H1 (cell line): ENCODE measurements around the gene KRT81. TPM values are rescaled to one million over a fixed set of nuclear protein-coding genes. Genes with fewer than 3 reads are reported as not detected.

Experiments
- CTCF ChIA-PET: fragments of 300-600 bp; sonication (Branson Sonifier 250); formaldehyde crosslinking; loops from one replicate; lab custom pipeline; 2021; ENCODE audit not compliant: partially characterized antibody; lab: Charles Lee
- POLR2A ChIA-PET: fragments of 300-600 bp; sonication (Branson Sonifier 250); formaldehyde crosslinking; loops from one replicate; lab custom pipeline; 2021; ENCODE audit warnings: inconsistent platforms; ENCODE audit not compliant: partially characterized antibody; lab: Charles Lee
- DNase-seq, 2 experiments: peaks; one replicate each; pipeline versions ENCODE4 v3.0.0 to v3.0.0-alpha.2; 2010 to 2022; ENCODE audit warnings: low spot score in 2 of 2, low read depth in 1 of 2, mixed read lengths in 1 of 2
- FAIRE-seq: peaks from 2 replicates; lab custom pipeline; 2011; peaks lifted over from hg19 to GRCh38; lab: Jason Lieb, UNC
- H2AFZ ChIP-seq: 2 replicates; pipeline ENCODE4 v1.8.1; 2012; ENCODE audit warnings: low read length, inconsistent platforms
- H2AK5ac ChIP-seq: 2 replicates; pipeline ENCODE4 v1.6.1; 2013; ENCODE audit warnings: low read depth, low read length
- H2BK120ac ChIP-seq: replicated peaks from 2 replicates; pipeline ENCODE3; 2013; ENCODE audit warnings: low read depth, low read length, inconsistent platforms
- H2BK12ac ChIP-seq: 2 replicates; pipeline ENCODE4 v1.6.1; 2013; ENCODE audit warnings: low read depth, low read length
- H2BK15ac ChIP-seq: 2 replicates; pipeline ENCODE4 v1.6.1; 2013; ENCODE audit warnings: low read length
- H2BK20ac ChIP-seq: 2 replicates; pipeline ENCODE4 v1.6.1; 2013; ENCODE audit warnings: low read length
- H2BK5ac ChIP-seq: 2 replicates; pipeline ENCODE4 v1.6.1; 2013; ENCODE audit warnings: low read depth, low read length
- H3K14ac ChIP-seq: 2 replicates; pipeline ENCODE4 v1.6.1; 2013; ENCODE audit warnings: inconsistent platforms; ENCODE audit not compliant: insufficient read length
- H3K18ac ChIP-seq: 2 replicates; pipeline ENCODE4 v1.6.1; 2013; ENCODE audit warnings: low read length; ENCODE audit errors: extremely low read depth
- H3K23ac ChIP-seq: 2 replicates; pipeline ENCODE4 v1.6.1; 2013; ENCODE audit warnings: inconsistent platforms; ENCODE audit not compliant: insufficient read length
- H3K23me2 ChIP-seq: 2 replicates; pipeline ENCODE4 v1.6.1; 2013; ENCODE audit warnings: low read depth, low read length
- H3K27ac ChIP-seq: 2 replicates; pipeline ENCODE4 v1.6.1; 2011; ENCODE audit warnings: low read depth, low read length, inconsistent platforms
- H3K27me3 ChIP-seq, 4 experiments: replicated peaks in 1 of 4; 1 replicate in 1 of 4; 2 replicates in 3 of 4; pipeline versions ENCODE4 v1.6.1 to v1.8.1; 2011 to 2013; ENCODE audit warnings: low read length in 3 of 4, mild to moderate bottlenecking in 3 of 4, inconsistent platforms in 2 of 4, mixed read lengths in 2 of 4, moderate library complexity in 1 of 4; ENCODE audit not compliant: control insufficient read depth in 3 of 4, insufficient read depth in 3 of 4; ENCODE audit errors: extremely low read depth in 1 of 4
- H3K36me3 ChIP-seq, 4 experiments: 2 replicates each; pipeline versions ENCODE4 v1.6.1 to v1.8.1; 2011 to 2013; ENCODE audit warnings: mild to moderate bottlenecking in 4 of 4, low read length in 3 of 4, moderate library complexity in 2 of 4, control low read depth in 1 of 4, inconsistent platforms in 1 of 4; ENCODE audit not compliant: insufficient read depth in 4 of 4, control insufficient read depth in 2 of 4
- H3K4ac ChIP-seq: replicated peaks from 2 replicates; pipeline ENCODE3; 2013; ENCODE audit warnings: low read length, low read depth, mixed read lengths, inconsistent platforms; ENCODE audit not compliant: insufficient read length
- H3K4me1 ChIP-seq, 4 experiments: replicated peaks in 1 of 4; 1 replicate in 1 of 4; 2 replicates in 3 of 4; pipeline versions ENCODE4 v1.6.1 to v1.8.1; 2011 to 2013; ENCODE audit warnings: low read length in 3 of 4, inconsistent platforms in 2 of 4, mixed read lengths in 1 of 4; ENCODE audit not compliant: insufficient read depth in 4 of 4, control insufficient read depth in 3 of 4
- H3K4me2 ChIP-seq, 2 experiments: 2 replicates each; pipeline versions ENCODE4 v1.6.1 to v1.8.1; 2011 to 2013; ENCODE audit warnings: low read depth in 2 of 2, low read length in 2 of 2, control low read depth in 1 of 2, inconsistent platforms in 1 of 2, mild to moderate bottlenecking in 1 of 2; ENCODE audit not compliant: insufficient read depth in 1 of 2
- H3K4me3 ChIP-seq, 4 experiments: fragments of 200-600, 300-600 bp in 1 of 4; sonication (generic), shearing (Covaris generic), sonication (Bioruptor Twin) in 1 of 4; 2 replicates each; pipeline versions ENCODE4 v1.5.1 to v1.8.1; 2011 to 2016; ENCODE audit warnings: low read length in 4 of 4, low read depth in 3 of 4, control low read depth in 2 of 4, inconsistent platforms in 2 of 4, mild to moderate bottlenecking in 2 of 4, mixed read lengths in 1 of 4, moderate library complexity in 1 of 4; ENCODE audit not compliant: insufficient read depth in 2 of 4; ENCODE audit errors: extremely low read depth in 1 of 4
- H3K56ac ChIP-seq: replicated peaks from 2 replicates; pipeline ENCODE3; 2013; ENCODE audit warnings: low read depth, mild to moderate bottlenecking, mixed read lengths, low read length, inconsistent platforms; ENCODE audit not compliant: insufficient read length
- H3K79me1 ChIP-seq: 2 replicates; pipeline ENCODE4 v1.6.1; 2013; ENCODE audit warnings: low read depth, low read length, control low read depth
- H3K79me2 ChIP-seq, 2 experiments: 2 replicates each; pipeline versions ENCODE4 v1.6.1 to v1.8.1; 2012 to 2013; ENCODE audit warnings: low read length in 2 of 2, mild to moderate bottlenecking in 2 of 2, inconsistent platforms in 1 of 2; ENCODE audit not compliant: insufficient read depth in 2 of 2, control insufficient read depth in 1 of 2
- H3K9ac ChIP-seq, 4 experiments: replicated peaks in 1 of 4; 1 replicate in 1 of 4; 2 replicates in 3 of 4; pipeline versions ENCODE4 v1.6.1 to v1.8.1; 2011 to 2013; ENCODE audit warnings: low read depth in 3 of 4, low read length in 3 of 4, control low read depth in 2 of 4, mild to moderate bottlenecking in 2 of 4, moderate library complexity in 2 of 4, inconsistent platforms in 1 of 4; ENCODE audit errors: extremely low read depth in 1 of 4
- H3K9me3 ChIP-seq, 2 experiments: 2 replicates each; pipeline versions ENCODE4 v1.6.1 to v1.8.1; 2012 to 2013; ENCODE audit warnings: mild to moderate bottlenecking in 2 of 2, moderate library complexity in 2 of 2, control low read depth in 1 of 2, inconsistent platforms in 1 of 2, low read depth in 1 of 2, low read length in 1 of 2, mixed read lengths in 1 of 2; ENCODE audit not compliant: insufficient read depth in 2 of 2
- H4K20me1 ChIP-seq, 2 experiments: replicated peaks in 1 of 2; 2 replicates each; pipeline versions ENCODE3 to v1.8.1; 2011 to 2013; ENCODE audit warnings: inconsistent platforms in 2 of 2, low read length in 2 of 2, mild to moderate bottlenecking in 1 of 2; ENCODE audit not compliant: insufficient read depth in 2 of 2, control insufficient read depth in 1 of 2
- H4K5ac ChIP-seq: 2 replicates; pipeline ENCODE4 v1.6.1; 2013; ENCODE audit warnings: low read length, low read depth, mixed read lengths, inconsistent platforms; ENCODE audit not compliant: insufficient read length
- H4K8ac ChIP-seq: 2 replicates; pipeline ENCODE4 v1.8.0; 2013; ENCODE audit warnings: mild to moderate bottlenecking, moderate library complexity, low read length, inconsistent platforms; ENCODE audit not compliant: insufficient read depth; ENCODE audit errors: extremely low read depth
- H4K91ac ChIP-seq: replicated peaks from 2 replicates; pipeline ENCODE3; 2013; ENCODE audit warnings: low read length, mixed read lengths, inconsistent platforms; ENCODE audit not compliant: insufficient read length
- ASH2L ChIP-seq: fragments of 200-600, 300-600 bp; sonication (generic); IDR thresholded peaks from one replicate; pipeline ENCODE4 v1.7.1; 2017; ENCODE audit warnings: low read length
- CHD1 ChIP-seq: IDR thresholded peaks from 2 replicates; pipeline ENCODE4 v1.6.1; 2012; ENCODE audit warnings: low read depth, low read length, improper control_type of control experiment
- EGR1 ChIP-seq: IDR thresholded peaks from 2 replicates; pipeline ENCODE4 v1.6.1; 2011; ENCODE audit warnings: low read depth, low read length, borderline replicate concordance
- GABPA ChIP-seq: IDR thresholded peaks from 2 replicates; pipeline ENCODE4 v1.6.1; 2011; ENCODE audit warnings: mild to moderate bottlenecking, low read length, moderate library complexity, borderline replicate concordance; ENCODE audit not compliant: insufficient read depth
- KDM4A ChIP-seq: IDR thresholded peaks from one replicate; pipeline ENCODE4 v1.7.1; 2012; ENCODE audit warnings: low read depth, mild to moderate bottlenecking, moderate library complexity, low read length, inconsistent platforms; ENCODE audit not compliant: severe bottlenecking
- KDM5A ChIP-seq: fragments of 200-600 bp; IDR thresholded peaks from 2 replicates; pipeline ENCODE4 v1.7.1; 2012; ENCODE audit warnings: mild to moderate bottlenecking, low read length, inconsistent platforms, mixed read lengths
- MAFK ChIP-seq: IDR thresholded peaks from 2 replicates; pipeline ENCODE4 v1.6.1; 2012; ENCODE audit warnings: low read depth, mild to moderate bottlenecking, improper control_type of control experiment, low read length
- NRF1 ChIP-seq: IDR thresholded peaks from 2 replicates; pipeline ENCODE4 v1.6.1; 2011; ENCODE audit warnings: mild to moderate bottlenecking, low read depth, low read length, improper control_type of control experiment
- POU5F1 ChIP-seq: IDR thresholded peaks from 2 replicates; pipeline ENCODE4 v1.6.1; 2011; ENCODE audit warnings: low read depth, mild to moderate bottlenecking, low read length, moderate library complexity
- RFX5 ChIP-seq: IDR thresholded peaks from 2 replicates; pipeline ENCODE4 v1.6.1; 2011; ENCODE audit warnings: low read depth, low read length, improper control_type of control experiment, borderline replicate concordance
- SAP30 ChIP-seq: fragments of 300-600 bp; sonication (generic); IDR thresholded peaks from 2 replicates; pipeline ENCODE4 v1.7.1; 2012; ENCODE audit warnings: low read length, moderate library complexity, mild to moderate bottlenecking, inconsistent platforms; ENCODE audit not compliant: insufficient read depth, insufficient replicate concordance
- SRF ChIP-seq: IDR thresholded peaks from 2 replicates; pipeline ENCODE4 v1.6.1; 2011; ENCODE audit warnings: mild to moderate bottlenecking, low read depth, low read length, moderate library complexity
- TCF12 ChIP-seq: IDR thresholded peaks from 2 replicates; pipeline ENCODE4 v1.6.1; 2011; ENCODE audit warnings: low read depth, mild to moderate bottlenecking, low read length
- TEAD4 ChIP-seq: IDR thresholded peaks from 2 replicates; pipeline ENCODE4 v1.6.1; 2012; ENCODE audit warnings: low read depth, low read length, inconsistent platforms, mixed read lengths
- WGBS, 2 experiments: shearing (Covaris generic) in 1 of 2; methylation state at CpG; one replicate each; pipeline versions ENCODE4 v1.1.6 to v1.1.7; 2013 to 2015; ENCODE audit warnings: low lambda C conversion rate in 2 of 2, mixed read lengths in 2 of 2, inconsistent platforms in 1 of 2, low coverage in 1 of 2, missing lambda C conversion rate in 1 of 2; ENCODE audit not compliant: insufficient replicate concordance in 2 of 2, insufficient coverage in 1 of 2, insufficient read length in 1 of 2; ENCODE audit errors: extremely low coverage in 1 of 2, missing lambda C conversion rate in 1 of 2; 5-methylcytosine and 5-hydroxymethylcytosine counted together
- polyA plus RNA-seq, 7 experiments: library from polyadenylated mRNA; depleted of rRNA in 3 of 7; stranded (reverse) in 5 of 7; unstranded in 2 of 7; fragments of >200 nt in 5 of 7; fragments of 200-250 nt in 2 of 7; gene quantifications; 1 replicate in 5 of 7; 2 replicates in 1 of 7; 4 replicates in 1 of 7; pipeline versions ENCODE4 v1.2.1 to v1.2.3, GENCODE V29; 2011 to 2013; ENCODE audit warnings: missing spikeins in 2 of 7, mixed read lengths in 2 of 7
- total RNA-seq: library from RNA; stranded (reverse); fragmentation: NEBNext Ultra II Directional; extraction: Animal tissue kit (Norgen Biotek cat#: 25700); gene quantifications from 2 replicates; pipeline ENCODE4 v1.2.1, GENCODE V29; 2021
- TF ChIP-seq, protein P1 (sequence below): IDR thresholded peaks from 2 replicates; pipeline ENCODE4 v1.6.1; 2011; ENCODE audit warnings: low read depth, mild to moderate bottlenecking, low read length; ENCODE audit not compliant: insufficient read depth

KRT81 gene
- total and polyA plus RNA-seq, 2 of the 8 experiments (the other 6 are each of a cell fraction or from before 2014, with no cell fraction given) = not detected

DNA sequence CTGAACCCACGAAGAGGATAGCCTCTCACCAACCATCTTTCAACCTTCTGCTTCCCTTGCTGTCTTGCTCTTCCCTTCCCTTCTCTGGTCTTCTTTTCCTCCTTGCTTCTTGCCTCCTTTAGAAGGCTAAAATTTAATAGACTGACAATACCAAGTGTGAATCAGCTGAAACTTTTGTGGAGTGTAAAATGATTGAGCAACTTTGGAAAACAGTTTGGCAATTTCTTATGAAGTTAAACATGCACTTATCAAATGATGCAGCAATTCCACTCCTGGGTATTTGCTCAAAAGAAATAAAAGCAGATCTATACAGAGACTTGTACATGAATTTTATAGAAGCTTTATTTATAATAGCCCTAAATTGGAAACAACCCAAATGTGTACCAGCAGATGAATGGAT is 20.2 kb downstream of the KRT81 start:
- ChIA-PET CTCF (interaction anchor here (1.1 to 3.0 kb wide), 13 partner anchors 8 to 116 kb away, joined by 3 to 18 read pairs (median 5); no protein-coding TSS in a partner anchor), POLR2A (no interaction called here)
- FAIRE-seq = no peak
- H3K79me2 ChIP-seq = no peaks in the 10 kb centered on the region
- no peaks in the 10 kb centered on the region for H3K79me1 ChIP-seq
- no peak overlapping the region for H3K56ac ChIP-seq
- H2BK12ac ChIP-seq = no peak overlapping the region
- H3K18ac ChIP-seq = no peak overlapping the region
- H2BK15ac ChIP-seq = no peak overlapping the region
- no peak overlapping the region for H3K4ac ChIP-seq
- no peaks in the 10 kb centered on the region; a peak in 1 of 7 replicates for H3K27me3 ChIP-seq
- H3K23ac ChIP-seq = no peak overlapping the region
- H3K4me3 ChIP-seq = no peak overlapping the region
- H4K20me1 ChIP-seq = no peaks in the 10 kb centered on the region
- no peak overlapping the region for H2AFZ ChIP-seq
- H3K9ac ChIP-seq = no peak overlapping the region; a peak in 1 of 7 replicates
- H2BK5ac ChIP-seq = no peak overlapping the region
- H4K5ac ChIP-seq = no peak overlapping the region
- H2BK20ac ChIP-seq = no peak overlapping the region
- 75% methylated on average over 1 of the region's 1 CpG; no CpG with 5 or more reads in 1 of the 2 experiments for WGBS, 2 experiments
- H4K8ac ChIP-seq = no peak overlapping the region
- H3K14ac ChIP-seq = no peak overlapping the region
- no peaks in the 10 kb centered on the region for H3K4me1 ChIP-seq
- H2AK5ac ChIP-seq = no peak overlapping the region
- H3K9me3 ChIP-seq = no peaks in the 10 kb centered on the region
- DNase-seq = no peak
- no peak overlapping the region for H3K4me2 ChIP-seq
- H2BK120ac ChIP-seq = no peak overlapping the region
- no peaks in the 10 kb centered on the region for H3K23me2 ChIP-seq
- H3K36me3 ChIP-seq = no peaks in the 10 kb centered on the region
- H3K27ac ChIP-seq = no peak overlapping the region
- no peak overlapping the region for H4K91ac ChIP-seq
- TF ChIP-seq RFX5 (no peak), CHD1 (no peak), SRF (no peak), POU5F1 (no peak), ASH2L (no peak), KDM5A (no peak), GABPA (no peak), KDM4A (no peak), EGR1 (no peak), MAFK (no peak), NRF1 (no peak), TCF12 (no peak), SAP30 (no peak), TEAD4 (no peak)
- TF ChIP-seq, protein P1, sequence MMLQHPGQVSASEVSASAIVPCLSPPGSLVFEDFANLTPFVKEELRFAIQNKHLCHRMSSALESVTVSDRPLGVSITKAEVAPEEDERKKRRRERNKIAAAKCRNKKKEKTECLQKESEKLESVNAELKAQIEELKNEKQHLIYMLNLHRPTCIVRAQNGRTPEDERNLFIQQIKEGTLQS = no peak
